ENCODE measurements around the gene CDKN1A.
"Not testable (repeated sequence)": the region's sequence is repeated elsewhere in the genome, so short reads cannot be mapped to it uniquely, and the experiment has no call there.

CDKN1A gene

DNA sequence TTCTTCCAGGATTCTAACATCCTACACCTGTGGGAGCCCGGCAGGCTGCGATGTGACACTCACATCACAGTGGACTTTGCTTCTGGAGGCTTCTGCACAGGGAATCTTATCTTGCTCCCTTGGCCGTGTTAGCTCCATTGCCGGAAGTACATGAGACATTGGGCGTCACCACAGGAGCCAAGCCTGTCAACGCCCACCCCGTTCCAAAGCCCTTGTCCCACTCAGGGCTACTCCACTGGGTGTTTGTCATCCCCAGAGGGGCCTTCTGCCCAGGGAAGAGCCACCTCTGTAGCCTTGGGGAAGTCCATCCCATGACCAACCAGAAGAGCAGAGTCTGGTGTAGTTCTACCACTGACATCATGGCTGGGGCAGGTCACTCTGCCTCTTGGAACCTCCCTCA is 20.8 kb downstream of the CDKN1A start:
- ATAC-seq, result no peak

DNA sequence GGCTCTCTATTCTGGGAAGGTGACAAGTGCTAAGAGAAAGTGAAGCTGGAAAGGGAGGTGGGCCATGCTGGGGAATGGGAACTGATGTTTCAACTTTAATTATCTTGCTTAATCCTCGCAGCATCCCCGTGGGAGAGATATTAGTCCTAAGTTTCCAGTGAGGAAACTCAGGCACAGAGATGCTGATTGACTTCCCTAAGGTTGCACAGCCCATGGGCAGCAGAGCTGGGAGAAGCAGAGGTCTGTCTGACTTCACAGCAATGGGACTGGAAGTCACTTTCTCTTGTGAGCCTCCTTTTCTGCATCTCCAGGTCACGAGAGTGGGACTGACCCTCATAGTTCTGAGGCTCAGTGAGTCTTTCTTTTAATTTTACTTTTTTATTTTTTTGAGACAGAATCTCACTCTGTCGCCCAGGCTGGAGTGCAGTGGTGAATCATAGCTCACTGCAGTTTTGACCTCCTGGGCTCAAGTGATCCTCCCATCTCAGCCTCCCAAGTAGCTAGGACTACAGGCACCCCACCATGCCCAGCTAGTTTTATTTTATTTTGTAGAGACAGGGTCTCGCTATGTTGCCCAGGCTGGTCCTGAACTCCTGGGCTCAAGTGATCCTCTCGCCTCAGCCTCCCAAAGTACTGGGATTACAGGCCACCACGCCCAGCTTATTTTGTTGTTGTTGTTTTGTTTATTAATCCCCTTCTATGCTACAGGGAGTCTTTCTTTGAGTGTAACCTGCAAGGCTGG is 21.7 kb downstream of the CDKN1A start:
- ATAC-seq, result no peak

DNA sequence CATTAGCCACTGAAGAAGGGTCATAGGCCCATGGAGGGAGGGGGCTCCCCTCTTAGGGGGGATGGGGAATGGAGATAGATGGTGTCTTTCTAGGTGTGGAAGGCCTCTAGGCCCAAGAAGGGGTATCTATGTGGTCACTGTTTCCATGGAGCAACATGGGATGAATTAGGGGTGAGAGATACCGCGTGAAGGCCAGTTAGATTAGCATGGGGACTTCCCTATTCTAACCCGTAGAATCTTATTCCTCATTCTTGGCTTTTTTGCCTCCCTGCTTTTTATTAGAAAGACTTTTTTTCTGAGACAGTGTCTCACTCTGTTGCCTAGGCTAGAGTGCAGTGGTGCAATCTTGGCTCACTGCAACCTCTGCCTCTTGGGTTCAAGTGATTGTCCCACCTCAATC is 22.3 kb downstream of the CDKN1A start:
- ATAC-seq, result no peak

DNA sequence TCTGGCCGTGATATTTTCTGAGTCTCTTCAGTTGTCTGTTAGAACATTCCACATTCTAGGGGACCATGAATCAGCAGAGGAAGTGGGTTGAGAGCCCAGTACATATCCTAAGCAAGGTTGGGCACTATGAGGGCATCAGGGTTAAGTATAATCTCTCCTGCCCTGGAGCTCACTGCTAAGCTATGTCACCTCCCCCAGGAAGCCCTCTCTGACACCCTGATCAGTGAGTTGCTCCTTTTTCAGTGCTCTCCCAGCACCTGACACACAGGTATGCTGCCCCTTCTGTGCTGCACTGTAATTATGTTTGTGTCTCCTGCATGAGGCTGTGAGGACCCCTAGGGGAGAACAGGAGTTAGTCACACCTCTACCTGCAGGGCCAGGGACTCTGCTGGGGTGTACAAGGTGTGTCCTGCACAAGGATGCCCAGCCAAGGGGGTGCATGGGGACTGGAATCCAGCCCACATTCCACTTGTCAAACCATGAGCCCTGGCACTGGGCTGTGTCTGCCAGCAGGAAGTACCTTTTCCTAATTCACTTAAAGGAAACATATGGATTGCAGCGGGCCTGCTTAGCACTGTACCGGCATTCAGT is 23.0 kb downstream of the CDKN1A start:
- ATAC-seq, result peak; percentile 28 to 55

DNA sequence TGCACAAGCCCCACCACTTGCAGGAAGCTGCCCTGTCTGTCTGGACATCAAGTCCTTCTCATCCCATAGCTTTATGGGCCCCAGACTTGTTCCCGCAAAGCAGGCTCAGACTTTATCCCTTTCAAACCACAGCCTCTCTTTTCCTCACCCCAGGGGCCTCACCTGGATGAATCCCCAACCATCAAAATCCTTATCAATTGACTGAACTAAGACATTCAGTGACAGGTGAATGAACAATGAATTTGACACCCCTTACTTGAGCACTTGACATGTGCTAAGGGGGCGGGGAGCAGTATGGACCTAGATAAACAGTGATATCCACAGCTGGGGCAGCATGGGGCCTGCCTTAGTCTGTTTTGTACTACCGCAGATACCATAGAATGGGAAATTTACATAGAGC is 24.1 kb downstream of the CDKN1A start:
- no peak for ATAC-seq

DNA sequence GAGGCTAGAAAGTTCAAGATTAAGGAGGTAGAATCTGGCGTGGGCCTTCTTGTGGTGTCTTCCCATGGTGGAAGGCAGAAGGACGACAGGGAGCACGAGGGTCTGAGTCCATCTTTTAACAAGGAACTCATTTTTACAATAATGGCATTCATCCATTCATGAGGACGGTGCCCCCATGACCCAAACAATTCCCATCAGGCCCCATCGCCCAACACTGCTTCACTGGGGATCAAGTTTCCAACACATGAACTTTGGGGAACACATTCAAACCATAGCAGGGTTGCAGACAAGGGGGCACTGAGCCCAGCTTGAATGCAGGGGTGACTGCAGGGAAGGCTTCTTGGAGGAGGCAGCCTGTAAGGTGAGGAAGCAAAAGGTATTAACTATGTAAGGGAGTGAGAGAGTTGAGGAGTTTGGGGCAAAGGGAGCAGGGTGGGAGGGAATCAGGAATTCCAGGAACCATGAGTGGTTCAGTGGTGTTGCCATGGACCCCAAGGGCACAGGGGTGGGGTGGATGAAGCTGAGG is 24.6 kb downstream of the CDKN1A start:
- no peak for ATAC-seq

DNA sequence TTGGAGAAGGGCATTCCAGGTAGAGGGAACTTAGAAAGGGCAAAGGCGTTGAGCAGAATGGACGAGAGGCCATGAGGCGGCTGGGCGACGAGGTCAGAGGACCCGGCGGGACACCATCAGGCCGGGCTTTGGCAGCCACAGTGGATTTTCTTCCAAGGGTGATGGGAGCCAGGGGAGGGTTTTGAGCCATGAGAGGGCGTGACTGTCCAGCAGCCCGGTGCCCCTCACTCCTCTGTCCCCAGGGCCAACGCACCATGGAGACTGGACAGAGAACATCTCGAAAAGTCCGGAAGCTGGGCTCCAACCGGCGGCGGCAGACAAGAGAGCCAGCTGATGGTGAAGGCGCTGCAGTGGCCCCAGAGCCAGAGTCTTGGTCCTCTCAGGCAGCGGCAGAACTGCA is 25.5 kb downstream of the CDKN1A start:
- no peak for ATAC-seq

DNA sequence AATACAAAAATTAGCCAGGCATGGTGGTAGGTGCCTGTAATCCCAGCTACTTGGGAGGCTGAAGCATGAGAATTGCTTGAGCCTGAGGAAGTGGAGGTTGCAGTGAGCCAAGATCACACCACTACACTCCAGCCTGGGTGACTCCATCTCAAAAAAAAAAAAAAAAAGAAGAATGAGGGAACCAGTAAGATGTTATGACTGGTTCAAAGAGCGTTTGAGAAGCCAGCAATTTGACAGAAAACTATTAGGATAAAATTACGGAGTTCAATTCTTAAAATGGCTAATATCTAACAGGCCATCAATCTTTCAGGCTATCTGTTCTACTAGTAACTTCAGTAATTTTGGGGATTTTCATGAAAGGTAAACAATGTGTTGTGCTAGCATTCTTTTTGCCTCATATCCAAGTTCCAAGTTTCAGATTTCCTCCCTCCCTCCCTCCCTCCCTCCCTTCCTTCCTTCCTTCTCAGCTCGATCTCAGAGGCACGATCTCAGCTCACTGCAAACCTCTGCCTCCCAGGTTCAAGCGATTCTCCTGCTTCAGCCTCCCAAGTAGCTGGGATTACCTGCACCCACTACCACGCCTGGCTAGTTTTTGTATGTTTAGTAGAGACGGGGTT is 26.6 kb downstream of the CDKN1A start:
- ATAC-seq, result not testable (repeated sequence)

DNA sequence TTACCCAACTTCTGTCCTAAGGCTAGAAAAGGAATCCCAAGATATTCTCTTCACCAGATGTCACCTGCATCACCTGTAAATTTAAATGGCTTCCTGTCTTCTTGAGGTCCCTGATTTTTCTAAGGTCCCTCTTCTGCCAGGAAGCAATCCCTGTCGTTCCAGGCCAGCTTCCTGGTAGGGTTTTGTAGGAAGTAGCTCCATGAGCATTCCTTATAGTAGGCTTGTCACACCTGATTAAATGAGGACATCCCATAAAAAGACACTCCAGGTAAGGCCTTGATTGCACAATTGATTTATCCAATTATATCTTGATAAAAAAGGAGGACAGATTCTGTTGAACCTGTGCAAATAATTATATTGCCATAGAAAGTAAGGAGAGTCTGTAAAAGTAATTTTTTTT is 27.8 kb downstream of the CDKN1A start:
- no peak for ATAC-seq

DNA sequence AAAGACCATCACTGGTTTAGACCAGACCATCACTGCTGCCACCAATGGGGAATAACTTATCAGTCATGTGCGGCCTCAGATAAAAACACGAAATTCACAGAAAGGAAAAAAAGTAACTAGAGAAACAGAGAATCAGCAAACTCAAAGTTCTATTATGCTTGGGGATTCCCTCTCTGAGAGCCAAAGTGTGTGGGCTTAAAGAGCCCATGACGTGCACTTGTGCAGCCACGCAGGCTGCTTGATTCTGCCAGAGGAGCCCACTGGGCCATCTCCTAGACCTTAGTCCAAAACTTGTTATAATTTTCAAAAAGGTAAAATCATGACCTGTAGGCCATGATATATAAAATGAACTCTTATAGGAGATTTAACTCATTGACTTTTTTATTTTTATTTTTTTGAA is 34.3 kb downstream of the CDKN1A start:
- ATAC-seq, result no peak

DNA sequence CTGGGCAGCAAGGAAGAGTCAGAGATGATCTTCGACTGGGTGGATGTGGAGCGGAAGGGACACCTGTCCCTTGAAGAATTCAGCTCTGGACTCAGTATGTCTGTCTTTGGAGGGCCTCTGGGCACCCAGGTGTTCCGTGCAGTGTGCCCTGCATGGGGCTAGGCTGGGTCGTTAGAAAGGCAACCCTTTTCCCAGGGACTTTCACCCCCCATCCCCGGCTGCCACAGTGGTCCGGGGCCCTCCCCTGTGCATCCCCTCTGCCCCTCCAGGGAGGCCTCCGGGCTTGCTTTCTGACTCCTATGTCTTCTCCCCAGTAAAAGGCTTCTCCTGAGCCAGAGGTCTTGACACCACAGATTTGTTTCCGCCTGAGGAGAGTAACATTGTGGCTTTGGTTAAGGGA is 35.3 kb downstream of the CDKN1A start:
- ATAC-seq, result no peak

DNA sequence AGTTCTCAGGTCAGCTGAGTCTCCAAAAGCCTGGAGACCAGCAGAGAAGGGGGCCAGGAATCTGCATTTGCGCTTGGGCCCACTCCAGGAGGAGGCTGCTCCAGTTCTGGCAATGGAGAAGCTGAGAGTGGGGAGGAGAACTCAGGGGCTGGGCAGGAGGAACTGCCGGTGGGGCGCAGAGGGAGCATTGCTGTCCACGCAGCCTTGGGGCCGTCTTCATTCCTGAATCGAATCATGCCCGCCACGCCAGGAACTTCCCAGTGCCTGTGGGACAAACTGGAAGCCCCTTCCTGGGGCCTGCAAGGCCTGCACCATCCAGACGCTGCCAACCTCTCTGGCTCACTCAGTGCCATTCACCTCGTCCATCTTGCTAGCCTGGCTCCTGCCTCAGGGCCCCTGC is 36.0 kb downstream of the CDKN1A start:
- no peak for ATAC-seq

DNA sequence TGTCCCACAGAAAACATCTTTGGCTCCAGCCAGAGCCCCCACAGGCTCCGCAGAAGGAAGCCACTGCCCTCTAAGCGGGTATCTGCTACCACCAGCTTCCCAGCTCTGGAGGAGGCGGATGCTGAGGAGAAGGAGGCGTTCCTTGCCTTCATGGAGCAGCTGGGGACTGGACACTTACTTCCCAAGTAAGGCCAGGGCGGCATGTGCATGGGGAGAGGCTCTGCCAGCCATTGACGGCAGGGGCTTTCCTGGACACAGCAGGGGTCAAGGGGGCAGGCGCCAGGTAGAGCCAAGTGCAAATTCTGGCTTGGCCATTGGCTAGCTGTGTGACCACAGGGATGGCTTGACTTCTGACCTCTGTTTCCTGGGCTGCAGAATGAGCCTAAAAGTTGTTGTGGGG is 37.0 kb downstream of the CDKN1A start:
- ATAC-seq, result no peak

DNA sequence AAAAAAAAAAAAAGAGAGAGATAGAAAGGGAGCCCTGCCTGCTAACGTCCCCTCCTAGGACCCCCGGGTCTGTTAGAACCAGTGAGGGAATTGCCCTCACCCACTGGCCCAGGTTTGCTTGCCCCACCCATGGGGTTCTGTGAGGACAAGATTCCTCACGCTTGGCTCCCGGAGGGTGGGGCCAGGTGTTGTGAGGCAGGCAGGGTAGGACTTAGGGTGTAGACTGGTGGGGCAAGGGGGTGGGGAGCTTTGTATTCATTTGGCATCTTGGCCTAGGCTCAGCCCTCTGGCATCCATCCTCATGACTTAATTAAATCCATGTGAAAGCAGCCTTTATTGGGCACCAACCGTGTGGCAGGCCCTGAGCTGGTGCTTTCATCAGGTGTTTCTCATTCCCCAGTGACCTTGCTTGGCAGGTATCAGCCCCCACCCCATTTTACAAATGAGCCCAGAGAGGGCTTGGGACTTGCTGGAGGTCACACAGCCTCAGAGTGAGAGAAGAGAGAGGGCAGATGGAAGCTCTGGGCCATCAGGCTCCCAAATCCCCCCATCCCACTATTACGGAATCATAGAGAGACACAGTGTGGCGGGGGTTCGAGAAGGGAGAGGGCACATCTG is 38.1 kb downstream of the CDKN1A start:
- no peak for ATAC-seq

DNA sequence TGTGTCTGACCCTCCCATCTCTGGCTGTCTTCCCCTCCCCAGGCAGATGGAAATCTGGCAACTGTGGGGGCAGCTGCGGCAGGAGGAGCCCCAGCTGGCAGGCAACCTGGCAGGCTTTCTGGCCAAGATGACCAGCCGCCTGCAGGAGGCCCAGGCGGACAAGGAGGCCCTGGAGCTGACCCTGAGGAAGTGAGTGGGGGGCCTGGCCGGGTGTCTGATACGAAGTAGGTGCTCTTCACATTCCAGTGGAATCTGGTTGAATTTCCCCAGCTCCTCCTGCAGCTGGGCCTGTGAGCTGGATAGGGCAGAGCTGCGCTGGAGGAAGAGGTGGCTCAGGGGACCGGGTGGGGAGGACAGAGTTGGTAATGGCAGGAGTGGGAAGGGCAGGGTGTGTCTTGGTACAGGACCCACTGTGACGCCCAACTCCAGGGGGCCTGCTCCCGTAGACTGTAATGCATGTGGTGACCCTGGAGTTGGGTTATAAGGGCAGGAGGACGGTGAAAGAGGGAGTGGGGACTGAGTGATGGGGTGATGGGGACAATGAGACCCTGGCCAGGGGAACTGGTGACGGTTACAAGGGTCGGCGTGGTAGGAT is 38.8 kb downstream of the CDKN1A start:
- no peak for ATAC-seq

DNA sequence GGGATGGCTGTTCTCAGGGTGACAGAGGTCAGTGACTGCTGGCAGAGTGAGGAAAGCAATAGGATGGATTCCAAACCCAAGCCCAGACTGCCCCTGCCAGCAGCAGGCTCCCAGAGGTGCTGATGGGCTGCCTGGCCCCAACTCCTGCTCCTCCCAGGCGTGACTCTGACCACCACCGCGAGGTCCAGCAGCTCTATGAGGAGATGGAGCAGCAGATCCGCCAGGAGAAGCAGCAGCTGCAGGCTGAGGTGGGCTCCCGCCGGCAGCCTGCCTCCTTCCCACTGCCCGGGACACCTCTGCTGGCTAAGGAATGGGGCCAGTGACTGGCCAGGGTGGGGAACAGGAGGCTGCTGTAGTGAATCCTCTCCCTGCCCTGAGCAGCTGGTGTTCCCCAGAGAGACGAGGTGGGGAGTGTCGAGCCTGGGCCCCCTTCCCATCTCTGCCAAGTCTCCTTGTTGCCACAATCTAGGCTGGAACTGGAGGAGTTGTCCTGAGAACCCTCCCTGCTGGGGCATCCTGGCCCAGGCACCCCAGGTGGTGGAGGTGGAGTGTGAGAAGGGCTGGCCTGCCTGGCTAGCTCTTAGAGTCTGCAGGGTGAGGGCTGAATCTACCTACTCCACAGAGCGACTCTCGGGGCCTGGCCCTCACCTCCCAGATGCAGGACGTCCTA is 39.5 kb downstream of the CDKN1A start:
- ATAC-seq, result no peak

DNA sequence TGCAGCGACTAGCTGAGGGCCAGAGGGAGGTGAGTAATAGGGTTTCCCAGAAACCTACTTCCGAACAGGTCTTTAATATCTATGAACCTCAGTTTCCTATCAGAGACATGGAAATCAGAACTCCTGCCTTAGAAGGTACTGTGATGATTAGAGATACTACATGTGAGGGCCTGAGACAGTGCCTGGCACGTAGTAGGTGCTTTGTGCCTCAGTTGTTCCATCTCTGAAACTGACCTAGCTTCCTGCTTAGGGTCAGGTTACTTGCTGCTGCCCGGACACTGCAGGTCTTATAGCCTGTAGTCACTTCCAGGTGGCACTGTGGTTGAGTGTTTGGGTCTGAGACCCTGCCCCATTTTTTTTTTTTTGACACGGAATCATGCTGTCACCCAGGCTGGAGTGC is 40.0 kb downstream of the CDKN1A start:
- ATAC-seq, result no peak

DNA sequence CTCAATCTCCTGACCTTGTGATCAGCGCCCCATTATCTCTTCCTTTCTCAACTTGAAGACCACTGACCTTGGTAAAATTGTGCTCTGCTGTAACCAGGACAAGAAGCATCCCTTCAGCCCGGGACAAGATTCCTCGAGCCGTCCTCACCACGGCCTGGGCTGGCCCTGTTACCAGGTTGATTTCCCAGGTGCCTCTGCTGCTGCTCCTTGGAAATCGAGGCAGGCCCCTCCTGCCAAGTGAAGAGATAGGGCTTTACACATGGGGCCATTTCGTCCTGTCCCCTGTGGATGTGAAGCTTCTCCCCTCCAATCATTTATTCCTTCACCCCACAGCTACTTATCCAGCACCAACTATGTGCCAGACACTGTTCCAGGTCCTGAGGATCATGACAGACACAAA is 40.6 kb downstream of the CDKN1A start:
- no peak for ATAC-seq

DNA sequence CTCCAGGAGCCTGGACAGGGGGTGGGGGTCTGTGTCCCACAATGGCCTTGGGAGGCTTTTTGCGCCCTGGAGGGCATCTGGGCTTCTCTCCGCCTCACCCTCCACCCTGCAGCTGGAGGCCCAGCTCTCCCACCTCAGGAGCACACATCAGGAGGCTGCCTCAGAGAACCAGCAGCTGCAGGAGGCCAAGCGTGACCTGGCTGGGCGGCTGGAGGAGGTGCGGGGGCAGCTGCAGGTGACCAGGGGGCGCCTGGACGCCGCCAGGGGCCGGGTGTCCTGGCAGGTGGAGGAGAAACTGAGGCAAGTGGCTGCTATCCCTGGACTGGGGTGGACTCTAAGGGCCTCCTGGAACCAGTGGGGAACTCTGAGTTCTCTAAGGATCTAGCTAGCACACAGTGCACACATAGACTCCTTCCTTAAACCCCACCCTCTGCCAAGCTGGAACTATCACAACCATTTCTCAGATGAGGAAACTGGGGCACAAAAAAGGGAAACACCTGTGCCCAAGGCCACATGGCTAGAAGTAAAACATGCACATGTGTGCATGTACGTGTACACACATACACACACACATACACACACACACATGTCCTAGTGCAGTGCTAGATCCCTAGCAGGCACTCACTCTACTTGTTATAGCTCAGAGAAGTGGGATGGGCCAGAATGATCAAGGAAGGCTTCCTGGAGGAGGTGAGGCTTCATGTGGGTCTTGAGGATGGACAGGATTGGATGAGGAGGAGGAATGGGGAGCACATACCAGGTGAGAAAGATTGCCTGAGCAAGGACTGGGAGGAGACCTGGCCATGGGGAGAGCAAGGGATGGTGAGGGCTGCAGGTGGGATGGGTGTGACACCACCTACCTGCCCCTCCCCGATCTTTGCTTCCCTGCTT is 42.0 kb downstream of the CDKN1A start:
- ATAC-seq, result no peak

DNA sequence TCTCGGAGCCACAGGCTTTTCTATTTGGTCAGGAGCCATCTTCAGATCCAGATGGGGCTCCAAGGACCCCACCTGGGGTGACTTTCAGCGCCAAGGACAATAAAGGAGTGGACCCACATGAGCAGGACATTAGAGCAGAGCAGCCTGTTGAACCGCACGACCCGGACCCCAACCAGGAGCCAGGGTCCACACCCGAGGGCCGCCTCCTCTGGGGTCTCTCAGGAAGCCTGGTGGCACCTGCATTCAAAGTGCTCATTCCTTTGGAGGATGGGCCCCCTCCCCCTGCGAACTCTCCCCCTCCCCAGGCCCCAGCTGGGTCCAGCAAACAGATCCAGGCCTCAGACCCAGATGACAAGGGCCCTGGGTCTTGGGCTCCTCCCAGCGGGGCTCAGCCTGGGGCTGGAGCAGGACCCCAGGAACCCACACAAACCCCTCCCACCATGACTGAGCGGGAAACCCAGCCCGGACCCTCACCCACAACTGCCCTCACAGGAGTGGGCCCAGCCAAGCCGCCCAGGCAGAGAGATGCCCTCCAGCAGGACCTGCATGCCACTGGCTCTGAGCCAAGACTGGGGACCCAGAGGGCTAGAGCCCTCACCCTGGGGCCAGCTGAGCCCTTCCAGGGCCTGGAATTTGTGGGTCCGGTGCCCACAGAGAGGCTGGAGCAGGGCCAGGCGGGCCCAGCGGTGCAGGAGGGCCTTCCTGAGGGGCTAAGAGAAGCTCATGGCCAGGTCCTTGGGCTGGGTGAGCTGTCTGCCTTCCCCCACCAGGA is 43.0 kb downstream of the CDKN1A start:
- no peak for ATAC-seq

DNA sequence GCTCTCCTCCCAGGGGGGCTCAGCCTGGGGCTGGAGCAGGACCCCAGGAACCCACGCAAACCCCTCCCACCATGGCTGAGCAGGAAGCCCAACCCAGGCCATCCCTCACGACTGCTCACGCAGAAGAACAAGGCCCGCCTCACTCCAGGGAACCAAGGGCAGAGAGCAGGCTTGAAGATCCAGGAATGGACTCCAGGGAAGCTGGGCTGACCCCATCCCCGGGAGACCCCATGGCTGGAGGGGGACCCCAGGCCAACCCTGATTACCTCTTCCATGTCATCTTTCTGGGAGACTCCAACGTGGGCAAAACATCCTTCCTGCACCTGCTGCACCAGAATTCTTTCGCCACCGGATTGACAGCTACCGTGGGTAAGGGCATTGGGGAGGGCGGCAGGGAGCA is 43.9 kb downstream of the CDKN1A start:
- ATAC-seq, result no peak
